WTC11 (cell line): ENCODE results near the gene WDR73.

Experiments used
- ESRRA ChIP-seq: sonication (generic); formaldehyde crosslinking; IDR thresholded peaks from 2 replicates; pipeline ENCODE4 v1.8.1; 2022; ENCODE audit warnings: mild to moderate bottlenecking, missing genetic modification reagents, borderline replicate concordance
- JAZF1 ChIP-seq: fragments of 250-450 bp; sonication (Bioruptor Pico); IDR thresholded peaks from 2 replicates; pipeline ENCODE4 v1.9.0; 2021; ENCODE audit warnings: moderate library complexity, mild to moderate bottlenecking, inconsistent platforms
- NFE2L1 ChIP-seq: sonication (generic); formaldehyde crosslinking; IDR thresholded peaks from 2 replicates; pipeline ENCODE4 v1.8.1; 2023; ENCODE audit warnings: missing genetic modification reagents
- SMAD4 ChIP-seq: sonication (generic); formaldehyde crosslinking; IDR thresholded peaks from 2 replicates; pipeline ENCODE4 v1.8.0; 2022; ENCODE audit warnings: mild to moderate bottlenecking, missing genetic modification reagents
- SP1 ChIP-seq: sonication (generic); formaldehyde crosslinking; conservative IDR thresholded peaks from 2 replicates; pipeline ENCODE4 v1.8.1; 2022; ENCODE audit warnings: missing genetic modification reagents
- TF ChIP-seq, protein P1 (sequence below): fragments of 200-600 bp; IDR thresholded peaks from 2 replicates; pipeline ENCODE4 v1.8.0; 2022; ENCODE audit warnings: antibody characterized with exemption
- TF ChIP-seq, protein P2 (sequence below): fragments of 250-450 bp; sonication (Bioruptor Pico); IDR thresholded peaks from 2 replicates; pipeline ENCODE4 v1.9.0; 2021; ENCODE audit warnings: moderate library complexity, mild to moderate bottlenecking, inconsistent platforms, borderline replicate concordance
- TF ChIP-seq, protein P3 (sequence below): sonication (generic); formaldehyde crosslinking; IDR thresholded peaks from 2 replicates; pipeline ENCODE4 v1.8.0; 2022; ENCODE audit warnings: mild to moderate bottlenecking, missing genetic modification reagents
- TF ChIP-seq, protein P4 (sequence below): sonication (generic); formaldehyde crosslinking; IDR thresholded peaks from 2 replicates; pipeline ENCODE4 v1.8.1; 2022; ENCODE audit warnings: low read depth, mild to moderate bottlenecking, moderate library complexity, missing genetic modification reagents, borderline replicate concordance
- TF ChIP-seq, protein P5 (sequence below): sonication (generic); formaldehyde crosslinking; conservative IDR thresholded peaks from 2 replicates; pipeline ENCODE4 v1.8.1; 2022; ENCODE audit warnings: mild to moderate bottlenecking, missing genetic modification reagents
- TF ChIP-seq, protein P6 (sequence below): sonication (generic); formaldehyde crosslinking; IDR thresholded peaks from 2 replicates; pipeline ENCODE4 v1.8.1; 2022; ENCODE audit warnings: mild to moderate bottlenecking, missing genetic modification reagents, moderate library complexity, borderline replicate concordance

DNA sequence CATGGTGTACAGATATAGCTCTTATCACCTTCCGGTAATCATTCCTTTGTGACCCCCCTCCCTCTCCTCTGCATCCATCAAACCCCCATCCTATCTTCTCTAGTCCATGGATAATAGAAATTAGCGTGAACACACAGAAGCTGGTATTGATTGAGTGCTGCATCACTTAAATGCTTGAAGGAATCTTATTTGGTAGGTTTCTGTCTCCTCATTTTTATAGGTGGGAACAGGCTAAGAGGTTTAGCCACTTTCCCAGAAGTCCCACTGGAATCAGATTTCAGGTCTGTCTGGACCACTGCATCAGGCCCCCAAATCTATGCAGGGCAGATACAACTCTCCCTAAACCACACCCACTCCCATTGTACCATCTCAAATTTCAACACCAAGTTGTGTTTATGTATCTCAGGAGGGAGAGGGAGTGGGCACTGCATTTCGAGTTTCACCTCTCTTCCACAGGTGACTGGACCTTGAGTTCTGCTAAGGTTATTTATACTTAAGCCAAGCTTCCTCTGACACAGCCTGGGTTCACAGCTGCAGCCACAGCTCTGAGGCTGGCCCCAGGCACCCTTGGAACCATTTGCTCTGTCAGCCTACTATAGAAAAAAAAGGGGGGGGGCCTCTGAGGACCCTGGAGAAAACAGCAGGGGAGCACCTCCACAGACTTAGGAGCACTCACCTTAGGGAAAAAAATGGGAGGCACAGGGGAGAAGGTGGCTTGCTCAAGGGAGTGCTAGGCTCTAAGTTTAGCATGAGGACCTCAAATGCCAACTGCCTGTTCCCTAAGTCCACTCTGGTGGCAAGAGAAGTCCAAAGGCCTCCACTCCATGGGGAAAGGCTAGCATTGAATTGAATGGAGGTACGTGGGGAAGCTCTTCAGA is 6.1 kb upstream of the WDR73 start:
- TF ChIP-seq, protein P1, sequence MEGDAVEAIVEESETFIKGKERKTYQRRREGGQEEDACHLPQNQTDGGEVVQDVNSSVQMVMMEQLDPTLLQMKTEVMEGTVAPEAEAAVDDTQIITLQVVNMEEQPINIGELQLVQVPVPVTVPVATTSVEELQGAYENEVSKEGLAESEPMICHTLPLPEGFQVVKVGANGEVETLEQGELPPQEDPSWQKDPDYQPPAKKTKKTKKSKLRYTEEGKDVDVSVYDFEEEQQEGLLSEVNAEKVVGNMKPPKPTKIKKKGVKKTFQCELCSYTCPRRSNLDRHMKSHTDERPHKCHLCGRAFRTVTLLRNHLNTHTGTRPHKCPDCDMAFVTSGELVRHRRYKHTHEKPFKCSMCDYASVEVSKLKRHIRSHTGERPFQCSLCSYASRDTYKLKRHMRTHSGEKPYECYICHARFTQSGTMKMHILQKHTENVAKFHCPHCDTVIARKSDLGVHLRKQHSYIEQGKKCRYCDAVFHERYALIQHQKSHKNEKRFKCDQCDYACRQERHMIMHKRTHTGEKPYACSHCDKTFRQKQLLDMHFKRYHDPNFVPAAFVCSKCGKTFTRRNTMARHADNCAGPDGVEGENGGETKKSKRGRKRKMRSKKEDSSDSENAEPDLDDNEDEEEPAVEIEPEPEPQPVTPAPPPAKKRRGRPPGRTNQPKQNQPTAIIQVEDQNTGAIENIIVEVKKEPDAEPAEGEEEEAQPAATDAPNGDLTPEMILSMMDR, result no peak
- no peak for TF ChIP-seq NFE2L1
- TF ChIP-seq, protein P2, sequence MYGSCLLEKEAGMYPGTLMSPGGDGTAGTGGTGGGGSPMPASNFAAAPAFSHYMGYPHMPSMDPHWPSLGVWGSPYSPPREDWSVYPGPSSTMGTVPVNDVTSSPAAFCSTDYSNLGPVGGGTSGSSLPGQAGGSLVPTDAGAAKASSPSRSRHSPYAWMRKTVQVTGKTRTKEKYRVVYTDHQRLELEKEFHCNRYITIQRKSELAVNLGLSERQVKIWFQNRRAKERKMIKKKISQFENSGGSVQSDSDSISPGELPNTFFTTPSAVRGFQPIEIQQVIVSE (CRISPR knock-in tag), result no peak
- TF ChIP-seq, protein P3, sequence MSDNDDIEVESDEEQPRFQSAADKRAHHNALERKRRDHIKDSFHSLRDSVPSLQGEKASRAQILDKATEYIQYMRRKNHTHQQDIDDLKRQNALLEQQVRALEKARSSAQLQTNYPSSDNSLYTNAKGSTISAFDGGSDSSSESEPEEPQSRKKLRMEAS, result no peak
- TF ChIP-seq ESRRA (CRISPR knock-in tag), result no peak
- TF ChIP-seq SP1, result no peak
- TF ChIP-seq, protein P4, sequence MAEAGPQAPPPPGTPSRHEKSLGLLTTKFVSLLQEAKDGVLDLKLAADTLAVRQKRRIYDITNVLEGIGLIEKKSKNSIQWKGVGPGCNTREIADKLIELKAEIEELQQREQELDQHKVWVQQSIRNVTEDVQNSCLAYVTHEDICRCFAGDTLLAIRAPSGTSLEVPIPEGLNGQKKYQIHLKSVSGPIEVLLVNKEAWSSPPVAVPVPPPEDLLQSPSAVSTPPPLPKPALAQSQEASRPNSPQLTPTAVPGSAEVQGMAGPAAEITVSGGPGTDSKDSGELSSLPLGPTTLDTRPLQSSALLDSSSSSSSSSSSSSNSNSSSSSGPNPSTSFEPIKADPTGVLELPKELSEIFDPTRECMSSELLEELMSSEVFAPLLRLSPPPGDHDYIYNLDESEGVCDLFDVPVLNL, result no peak
- TF ChIP-seq, protein P5, sequence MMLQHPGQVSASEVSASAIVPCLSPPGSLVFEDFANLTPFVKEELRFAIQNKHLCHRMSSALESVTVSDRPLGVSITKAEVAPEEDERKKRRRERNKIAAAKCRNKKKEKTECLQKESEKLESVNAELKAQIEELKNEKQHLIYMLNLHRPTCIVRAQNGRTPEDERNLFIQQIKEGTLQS (CRISPR knock-in tag), result no peak
- TF ChIP-seq, protein P6, sequence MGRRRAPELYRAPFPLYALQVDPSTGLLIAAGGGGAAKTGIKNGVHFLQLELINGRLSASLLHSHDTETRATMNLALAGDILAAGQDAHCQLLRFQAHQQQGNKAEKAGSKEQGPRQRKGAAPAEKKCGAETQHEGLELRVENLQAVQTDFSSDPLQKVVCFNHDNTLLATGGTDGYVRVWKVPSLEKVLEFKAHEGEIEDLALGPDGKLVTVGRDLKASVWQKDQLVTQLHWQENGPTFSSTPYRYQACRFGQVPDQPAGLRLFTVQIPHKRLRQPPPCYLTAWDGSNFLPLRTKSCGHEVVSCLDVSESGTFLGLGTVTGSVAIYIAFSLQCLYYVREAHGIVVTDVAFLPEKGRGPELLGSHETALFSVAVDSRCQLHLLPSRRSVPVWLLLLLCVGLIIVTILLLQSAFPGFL, result no peak
- no peak for TF ChIP-seq JAZF1 (CRISPR knock-in tag)
- TF ChIP-seq SMAD4, result no peak
